GM18508 (cell line): ENCODE results near the gene GPR146.
"Not testable (repeated sequence)": the region's sequence is repeated elsewhere in the genome, so short reads cannot be mapped to it uniquely, and the experiment has no call there.

Experiments used
- ATAC-seq: cut with Tn5 transposase; IDR thresholded peaks from one replicate; pipeline ENCODE4 v1.9.1; 2021; ENCODE audit warnings: moderate number of reproducible peaks; ENCODE audit not compliant: insufficient read depth, unreplicated experiment

Gene GPR146

DNA sequence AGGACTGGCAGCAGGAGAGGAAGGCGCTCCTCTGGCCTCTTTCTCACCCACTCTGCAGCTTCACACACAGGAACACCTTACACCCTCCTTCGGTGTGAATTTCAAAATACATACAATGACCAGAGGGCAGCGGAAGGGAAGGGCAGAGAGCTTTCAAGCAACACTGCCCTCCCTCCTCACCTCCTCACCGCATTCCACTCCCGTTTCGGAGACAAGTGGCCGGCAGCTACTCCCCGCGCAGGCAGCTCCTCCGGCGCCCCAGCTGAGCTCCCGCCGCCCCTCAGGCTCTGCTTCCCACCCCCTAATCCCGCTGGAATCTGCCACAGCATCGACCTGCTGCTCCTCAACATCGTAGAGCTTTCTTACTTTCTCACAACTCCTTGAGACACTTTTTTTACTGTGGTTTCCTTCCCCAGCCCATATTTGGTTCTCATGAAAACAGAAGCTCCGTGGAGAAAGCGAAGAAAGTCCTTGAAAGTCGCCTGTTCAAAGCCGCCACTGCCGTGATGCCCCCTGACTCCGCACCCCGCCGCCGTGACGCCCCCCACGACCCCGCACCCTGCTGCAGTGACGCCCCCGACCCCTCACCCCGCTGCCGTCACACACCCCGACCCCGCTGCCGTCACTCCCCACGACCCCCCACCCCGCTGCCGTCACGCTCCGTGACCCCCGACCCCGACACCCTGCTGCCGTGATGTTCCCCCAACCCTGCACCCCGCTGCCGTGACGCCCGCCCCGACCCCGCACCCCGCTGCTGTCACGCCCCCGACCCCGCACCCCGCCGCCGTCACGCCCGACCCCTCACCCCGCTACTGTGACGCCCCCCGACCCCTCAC is 29.0 kb downstream of the GPR146 start:
- ATAC-seq = no peak

DNA sequence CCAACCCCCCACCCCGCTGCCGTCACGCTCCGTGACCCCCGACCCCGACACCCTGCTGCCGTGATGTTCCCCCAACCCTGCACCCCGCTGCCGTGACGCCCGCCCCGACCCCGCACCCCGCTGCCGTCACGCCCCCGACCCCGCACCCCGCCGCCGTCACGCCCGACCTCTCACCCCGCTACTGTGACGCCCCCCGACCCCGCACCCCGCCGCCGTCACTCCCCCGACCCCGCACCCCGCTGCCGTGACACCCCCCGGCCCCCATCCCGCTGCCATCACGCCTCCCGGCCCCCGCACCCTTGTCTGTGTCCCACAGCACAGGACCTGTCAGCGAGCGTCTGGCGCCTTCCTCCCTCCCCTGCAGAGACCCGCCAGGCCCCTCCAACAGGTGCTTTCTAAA is 29.7 kb downstream of the GPR146 start:
- not testable (repeated sequence) for ATAC-seq

DNA sequence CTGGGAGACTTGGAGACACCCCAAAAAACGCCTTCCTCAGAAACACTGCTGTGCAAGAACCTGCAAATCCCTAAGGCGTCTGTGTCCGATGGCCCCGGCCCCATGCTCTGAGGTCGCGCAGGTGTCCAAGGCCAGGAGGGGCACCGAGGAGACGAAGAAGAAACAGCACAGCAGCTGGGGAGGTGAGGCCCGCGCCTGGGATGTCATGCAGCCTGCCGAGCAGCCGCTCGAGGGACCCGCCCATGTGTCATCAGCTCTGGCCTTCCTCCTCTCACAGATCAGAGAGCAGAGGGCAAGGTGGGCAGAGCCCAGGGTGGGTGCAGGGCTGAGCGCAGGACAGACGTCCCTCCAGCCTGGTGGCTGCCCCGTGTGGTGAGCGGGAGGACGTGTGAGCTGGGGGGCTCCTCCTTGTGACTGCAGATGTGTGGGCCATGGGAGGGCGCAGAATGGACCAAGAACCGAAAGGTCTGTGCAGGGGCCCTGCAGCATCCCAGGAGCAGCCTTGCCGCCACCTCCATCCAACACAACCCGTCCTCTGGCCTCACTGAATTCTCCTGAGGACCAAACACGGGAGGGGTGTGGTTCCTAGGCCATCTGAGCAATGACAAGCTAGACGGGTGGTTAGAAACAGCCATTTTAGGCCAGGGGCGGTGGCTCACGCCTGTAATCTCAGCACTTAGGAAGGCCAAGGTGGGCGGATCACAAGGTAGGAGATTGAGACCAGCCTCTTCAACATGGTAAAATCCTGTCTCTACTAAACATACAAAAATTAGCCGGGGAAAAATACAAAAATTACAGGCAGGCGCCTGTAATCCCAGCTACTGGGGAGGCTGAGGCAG is 30.5 kb downstream of the GPR146 start:
- no peak for ATAC-seq

DNA sequence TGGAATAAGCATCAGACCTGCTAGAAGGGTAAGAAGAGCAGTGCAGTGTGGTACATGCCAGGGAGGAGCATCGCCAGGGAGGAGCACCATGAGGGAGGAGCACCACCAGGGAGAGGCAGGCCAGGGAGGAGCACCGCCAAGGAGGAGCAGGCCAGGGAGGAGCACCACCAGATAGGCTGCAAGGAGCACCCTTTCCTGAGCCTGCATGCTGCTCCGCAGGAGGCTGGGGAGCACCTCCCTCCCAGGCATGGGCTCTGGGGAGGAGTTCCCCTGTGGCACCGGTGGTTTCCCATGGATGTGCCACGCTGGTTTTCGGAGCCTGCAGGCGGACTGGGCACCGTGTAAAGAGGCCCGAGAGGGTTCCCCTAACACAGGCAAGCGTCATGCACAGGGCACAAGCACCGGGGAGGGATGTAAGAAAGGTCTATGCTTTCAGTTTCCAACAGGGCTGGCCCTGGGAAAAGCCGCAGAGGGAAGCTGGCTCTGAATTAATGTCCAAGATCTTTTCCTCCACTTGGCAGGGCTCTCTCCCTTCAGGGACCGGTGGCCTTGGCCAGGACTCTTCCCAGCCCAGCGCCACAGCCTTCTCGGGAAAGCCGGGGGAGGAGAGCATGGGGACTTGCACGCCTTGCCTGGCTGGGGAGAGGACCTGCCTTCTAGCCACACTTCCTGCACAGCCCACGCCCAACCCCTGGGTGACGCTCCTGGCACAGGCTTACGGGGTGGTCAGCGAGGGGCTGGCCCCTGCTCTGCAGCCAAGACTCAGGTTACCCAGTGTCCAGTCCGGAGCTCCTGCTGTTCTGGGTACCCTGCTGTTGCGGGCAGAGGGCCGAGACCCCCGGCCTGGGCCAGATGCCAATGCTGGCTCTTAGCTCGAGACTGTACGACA is 32.1 kb downstream of the GPR146 start:
- ATAC-seq = no peak

DNA sequence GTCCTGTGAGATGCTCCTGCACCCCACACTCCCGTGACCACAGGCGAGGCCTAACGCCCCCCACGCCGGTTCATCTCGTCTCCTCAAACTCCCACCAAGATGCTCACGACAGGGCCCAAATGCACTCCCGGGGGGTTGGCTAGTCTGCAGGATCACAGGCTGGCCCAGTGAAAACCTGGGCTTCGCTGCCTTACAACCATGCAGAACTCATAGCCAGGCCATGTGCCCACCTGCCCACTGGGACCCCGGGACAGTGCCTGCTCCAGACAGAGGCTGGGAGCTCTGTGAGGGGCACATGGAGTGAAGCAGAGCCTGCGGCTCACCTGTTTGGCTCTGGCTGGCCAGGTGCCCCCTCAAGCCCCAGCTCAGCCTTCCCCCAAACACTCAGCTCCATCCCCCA is 34.2 kb downstream of the GPR146 start:
- ATAC-seq = no peak

DNA sequence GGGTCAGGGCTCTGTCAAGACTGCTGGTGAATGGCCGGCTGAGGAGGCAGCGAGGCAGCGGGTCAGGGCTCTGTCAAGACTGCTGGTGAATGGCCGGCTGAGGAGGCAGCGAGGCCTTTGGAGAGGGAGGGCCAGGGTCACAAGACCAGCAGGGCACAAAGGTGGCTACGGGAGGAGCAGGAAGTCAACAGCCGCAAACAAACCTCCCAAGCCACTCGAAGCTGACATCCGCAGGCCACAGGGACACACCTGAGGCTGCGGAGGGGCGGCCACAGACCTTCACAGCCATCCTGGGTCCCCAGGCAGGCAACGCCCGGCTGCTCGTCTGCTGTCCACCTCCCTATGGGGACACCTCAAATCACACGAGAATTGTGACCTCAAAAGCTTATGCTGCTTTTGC is 34.6 kb downstream of the GPR146 start:
- no peak for ATAC-seq

DNA sequence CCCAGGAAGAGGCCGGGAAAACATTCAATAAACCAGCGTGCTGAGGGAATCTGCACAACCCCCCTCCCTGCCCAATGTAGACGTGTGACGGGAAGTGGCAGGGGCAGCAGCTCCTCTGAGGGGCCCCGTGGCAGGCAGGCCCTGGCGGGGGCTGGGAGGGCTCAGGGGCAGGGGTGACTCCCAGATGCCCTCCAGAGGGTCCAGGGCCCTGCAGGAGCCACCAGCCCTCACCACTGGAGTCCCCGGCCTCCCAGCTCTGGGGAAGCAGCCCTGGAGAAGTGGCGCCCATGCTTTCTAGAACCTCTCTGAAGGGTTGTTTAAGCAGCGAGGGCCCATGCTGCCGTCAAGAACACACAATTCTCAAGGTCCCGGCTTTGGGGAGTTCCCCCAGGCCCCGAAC is 35.2 kb downstream of the GPR146 start:
- no peak for ATAC-seq

DNA sequence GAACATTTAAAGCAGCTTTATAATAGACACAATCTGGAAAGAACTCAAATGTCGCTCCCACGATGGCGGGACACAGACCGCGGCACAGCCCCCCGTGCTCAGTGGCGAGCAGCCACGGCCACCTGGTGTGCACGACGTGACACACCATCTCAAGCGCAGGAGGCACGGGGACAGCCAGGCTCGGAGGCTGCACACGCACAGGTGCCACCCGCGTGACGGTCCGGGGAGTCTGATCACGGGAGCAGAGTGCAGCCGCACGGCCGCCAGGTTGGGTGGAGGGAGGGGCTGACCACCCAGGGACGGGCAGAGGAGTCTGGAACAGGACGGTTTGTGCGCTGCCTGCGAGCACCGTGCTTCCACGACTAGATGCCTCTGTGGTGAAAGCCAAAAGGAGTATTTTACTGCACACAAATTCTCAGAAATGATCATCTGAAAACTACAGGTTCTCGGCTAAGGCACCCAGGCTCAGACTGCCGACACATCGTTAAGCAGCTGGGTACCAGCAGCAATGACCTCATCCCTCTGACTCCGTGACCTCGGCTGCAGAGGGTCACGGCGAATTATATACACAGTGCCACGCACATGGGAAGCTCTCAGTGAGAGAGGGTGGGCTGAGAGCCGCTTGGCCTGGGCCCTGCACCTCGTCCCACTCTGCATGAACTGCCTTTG is 36.0 kb downstream of the GPR146 start:
- ATAC-seq = no peak

DNA sequence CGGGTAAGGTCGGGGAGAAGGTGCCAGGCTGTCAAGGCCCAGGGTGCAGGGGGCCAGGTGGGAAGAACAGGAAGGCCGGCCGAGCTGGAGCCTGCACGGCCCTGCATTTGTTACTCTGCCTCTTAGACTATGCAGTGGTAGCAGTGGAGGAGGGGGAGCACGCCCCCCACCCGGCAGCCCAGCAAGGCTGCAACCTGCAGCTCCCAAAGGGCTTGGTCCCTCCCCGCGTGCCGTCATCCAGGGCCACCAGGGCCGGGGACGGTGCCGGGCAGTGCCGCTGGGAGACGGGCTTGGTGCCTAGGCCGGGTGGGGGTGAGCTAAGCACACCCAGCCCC is 36.5 kb downstream of the GPR146 start:
- ATAC-seq = no peak

DNA sequence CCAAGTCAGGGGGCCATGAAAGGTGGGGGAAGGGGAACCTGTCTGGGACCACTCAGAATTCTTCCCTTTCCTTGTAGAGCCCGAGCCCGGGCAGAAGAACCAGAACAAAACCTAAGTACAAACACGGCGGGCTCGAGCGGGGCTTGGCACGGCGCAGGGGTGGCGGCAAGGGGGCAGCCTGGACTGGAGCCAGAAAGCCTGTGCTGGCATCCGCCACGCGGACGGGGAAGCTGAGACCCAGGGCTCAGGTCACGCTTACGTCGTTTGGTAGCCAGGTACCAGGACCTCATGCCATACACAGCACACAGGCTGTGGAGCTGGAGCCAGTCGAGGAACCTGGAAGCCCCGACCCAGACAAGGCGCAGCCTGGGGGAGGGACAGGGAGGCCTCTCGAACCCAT is 37.0 kb downstream of the GPR146 start:
- ATAC-seq = no peak

DNA sequence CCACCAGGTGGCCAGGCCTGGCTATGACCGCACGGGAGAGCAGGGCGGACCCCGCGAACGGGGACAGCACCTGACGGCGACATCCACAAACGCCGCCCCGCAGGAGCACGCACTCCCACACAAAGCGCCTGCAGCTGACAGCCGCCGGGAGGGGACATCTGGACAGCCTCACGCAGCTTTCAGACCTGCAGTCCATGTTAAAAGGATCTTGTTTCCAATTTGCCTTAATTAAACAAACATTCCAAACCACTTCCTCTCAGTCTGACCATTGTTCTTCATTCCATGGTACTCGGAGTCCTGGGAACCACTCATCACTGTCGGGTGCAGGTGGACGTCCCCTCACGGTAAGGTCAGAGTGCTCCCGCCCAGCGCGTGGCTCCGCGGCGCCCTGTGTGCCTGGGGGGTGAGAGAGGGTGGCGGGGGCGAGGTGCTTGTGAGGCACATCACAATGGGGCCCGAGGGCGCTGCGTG is 37.6 kb downstream of the GPR146 start:
- ATAC-seq = no peak

DNA sequence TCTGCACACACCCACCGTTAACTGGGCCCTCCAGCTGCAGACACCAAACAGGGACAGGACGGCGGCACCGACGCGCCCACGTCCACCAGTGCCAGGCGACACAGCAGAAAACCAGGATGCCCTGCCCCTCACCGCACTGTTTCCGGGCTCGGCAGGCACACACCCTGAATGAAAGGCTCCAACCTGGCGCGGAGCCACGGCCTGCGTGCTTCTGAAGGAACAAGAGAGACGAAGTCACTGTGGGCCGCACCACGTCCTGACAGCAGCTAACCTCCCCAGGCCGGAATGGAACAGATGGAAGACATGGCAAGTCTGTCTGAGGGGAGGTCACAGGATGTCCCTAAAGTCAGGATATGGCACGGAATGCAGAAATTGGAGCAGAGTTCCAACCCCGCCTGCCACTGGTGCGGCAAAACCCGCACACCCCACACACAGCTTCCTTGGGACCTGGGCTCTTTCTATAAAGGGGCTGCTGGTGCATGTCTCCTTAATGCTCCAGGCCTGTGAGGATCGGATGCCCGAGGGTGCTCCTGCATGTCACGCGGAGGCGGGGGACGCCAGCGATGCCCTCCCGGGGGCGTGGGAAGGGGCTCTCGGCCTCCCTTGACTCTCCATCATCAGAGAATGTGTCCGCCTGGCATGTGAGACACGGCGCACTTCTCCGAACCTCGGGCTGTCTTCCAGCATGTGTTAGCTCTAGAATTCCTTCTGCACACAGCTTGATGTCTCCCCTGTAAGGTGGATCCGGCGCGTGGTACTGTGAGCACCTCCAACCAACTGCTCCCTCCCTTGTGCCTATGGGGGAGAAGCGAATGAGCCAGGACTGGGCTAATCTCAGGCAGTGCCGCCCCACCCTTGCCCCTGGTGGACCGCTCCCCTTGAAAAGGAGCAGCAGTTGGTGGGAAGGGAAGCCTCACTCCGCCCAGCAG is 39.6 kb downstream of the GPR146 start:
- no peak for ATAC-seq

DNA sequence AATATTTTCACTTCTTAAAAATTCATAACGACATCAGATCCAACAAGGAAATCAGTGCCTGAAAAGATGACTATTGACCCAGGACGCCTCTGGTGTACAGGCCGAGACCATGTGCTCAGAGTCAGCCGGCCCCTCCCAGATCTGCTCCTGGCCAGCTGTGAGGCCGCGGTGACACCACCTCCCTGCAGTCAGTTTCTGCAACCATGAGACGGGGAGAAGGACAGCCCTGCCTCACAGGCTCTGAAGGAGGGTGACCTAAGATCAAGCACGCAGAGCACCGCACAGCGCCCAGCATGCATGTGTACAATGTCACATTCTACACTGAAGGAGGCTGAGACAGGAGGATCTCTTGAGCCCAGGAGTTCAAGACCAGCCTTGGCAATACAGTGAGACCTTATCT is 40.9 kb downstream of the GPR146 start:
- no peak for ATAC-seq

DNA sequence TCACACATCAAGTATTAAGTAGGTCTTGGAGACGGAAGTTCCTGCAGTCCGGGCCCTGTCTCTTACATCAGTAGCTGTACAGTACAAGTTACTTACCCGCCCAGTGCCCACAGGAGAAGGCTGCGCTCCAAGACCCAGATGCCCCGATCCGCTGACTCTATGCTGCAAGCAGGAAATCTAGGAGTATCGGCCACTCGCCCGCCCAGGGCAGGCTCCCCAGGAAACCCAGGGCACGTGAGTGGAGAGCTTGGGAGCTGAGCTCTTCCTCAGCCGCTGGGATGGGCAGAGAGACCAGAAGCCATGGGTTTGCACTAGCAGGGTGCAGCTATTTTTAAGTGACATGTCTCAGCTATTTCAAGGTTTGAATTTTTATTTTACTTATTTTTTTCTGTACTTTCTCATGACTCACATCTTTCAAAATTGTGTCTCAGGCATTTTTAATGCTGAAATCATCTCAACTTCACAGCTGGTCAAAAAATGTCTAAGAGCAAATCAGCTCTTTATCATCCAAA is 41.6 kb downstream of the GPR146 start:
- ATAC-seq = no peak

DNA sequence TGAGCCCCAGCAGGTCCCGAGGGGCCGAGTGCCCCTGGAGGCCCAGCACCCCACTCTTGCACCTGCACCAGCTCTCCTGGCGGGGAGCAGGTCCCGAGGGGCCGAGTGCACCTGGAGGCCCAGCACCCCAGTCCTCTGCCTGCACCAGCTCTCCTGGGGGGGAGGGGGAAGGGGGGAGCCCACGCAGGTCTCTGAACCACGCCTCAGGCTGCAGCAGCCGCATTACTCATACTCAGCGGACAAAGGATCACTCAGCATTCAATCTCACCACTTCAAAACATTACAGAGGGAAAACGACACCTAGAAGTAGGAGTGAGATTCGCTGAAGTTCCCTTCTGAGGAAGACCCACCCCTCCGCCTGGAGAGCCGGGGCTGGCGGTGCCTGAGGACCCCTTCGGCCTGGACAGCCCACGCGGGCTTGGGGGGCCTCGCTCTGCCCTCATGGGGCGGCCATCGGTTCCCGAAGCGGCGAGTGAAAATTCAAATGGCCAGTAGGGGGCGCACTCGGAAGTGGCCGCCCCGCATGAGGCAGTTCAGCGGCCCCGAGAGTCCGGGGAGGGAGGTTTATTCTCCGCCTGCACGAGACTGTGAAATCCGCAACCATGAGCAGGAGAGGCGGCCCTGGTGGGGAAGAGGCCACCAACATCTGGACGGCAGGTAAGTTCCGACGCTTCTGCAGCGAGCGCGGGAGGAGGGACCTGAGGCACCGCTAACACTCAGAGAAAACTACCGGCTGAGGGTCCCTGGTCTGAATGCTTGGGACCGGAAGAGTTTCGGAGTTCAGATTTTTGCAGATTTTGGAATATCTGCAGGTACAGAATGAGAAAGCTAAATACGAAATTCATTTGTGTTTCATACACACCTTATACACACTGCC is 42.5 kb downstream of the GPR146 start:
- ATAC-seq = no peak

DNA sequence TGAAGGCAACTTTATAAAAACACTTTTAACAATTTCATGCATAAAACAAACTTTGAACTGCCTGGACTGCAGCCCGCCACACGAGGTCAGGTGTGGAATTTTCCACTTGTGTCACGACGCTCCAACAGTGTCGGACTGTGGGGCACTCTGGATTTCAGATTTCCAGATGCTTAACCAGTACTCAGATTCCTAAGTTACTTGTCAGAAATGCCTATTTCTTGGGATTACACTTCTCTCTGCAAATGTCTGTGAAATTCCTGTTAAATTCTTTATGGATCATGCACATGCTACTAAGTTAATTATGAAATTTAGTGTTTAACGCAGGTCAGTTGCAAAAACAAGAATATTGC is 43.1 kb downstream of the GPR146 start:
- no peak for ATAC-seq

DNA sequence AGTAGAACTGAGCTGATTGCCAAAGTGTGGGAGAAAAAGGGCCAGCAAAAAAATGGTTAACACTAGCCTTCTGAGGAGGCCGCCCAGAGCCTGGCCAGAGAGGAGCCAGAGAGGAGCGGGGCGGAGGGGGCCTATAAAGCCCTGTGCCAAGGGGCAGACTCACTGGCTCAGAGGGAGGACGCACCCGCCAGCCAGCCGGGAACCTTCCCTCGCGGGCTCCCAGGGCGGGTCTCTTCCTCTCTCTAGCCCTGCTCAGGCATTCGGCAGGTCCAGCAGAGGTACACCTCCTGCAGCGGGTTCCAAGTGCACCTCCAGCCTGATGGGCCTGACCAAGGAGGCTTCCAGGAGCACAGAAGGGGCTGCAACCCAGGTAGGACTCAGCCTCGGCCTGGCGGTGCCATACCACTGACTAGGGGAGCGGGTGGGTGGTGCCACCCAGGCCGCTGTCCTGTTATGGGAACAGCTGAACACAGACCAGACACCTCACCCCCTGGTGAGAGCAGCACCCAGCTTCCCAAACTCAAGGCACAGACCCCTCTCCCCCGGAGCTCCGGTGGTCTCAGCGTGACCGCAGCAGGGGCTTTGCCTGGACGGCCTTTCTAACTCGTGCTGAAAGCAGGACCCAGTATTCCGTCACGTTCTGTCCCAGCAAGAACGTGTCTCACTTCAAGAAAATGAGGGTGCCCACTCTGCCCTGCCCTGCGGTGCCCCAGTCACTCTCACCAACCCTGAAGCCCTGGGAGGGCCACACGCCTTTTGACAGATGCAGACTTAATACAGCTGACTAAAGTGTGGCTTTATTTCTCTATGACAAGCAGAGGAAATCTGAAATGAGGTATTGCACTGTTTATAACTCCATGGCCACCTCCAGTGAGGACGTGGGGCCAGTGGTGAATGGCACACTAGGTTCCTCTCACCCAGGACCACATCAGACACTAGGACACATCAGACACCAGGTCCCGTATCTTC is 43.9 kb downstream of the GPR146 start, which contains the start of gene GPER1:
TSS of gene GPER1 (plus strand) at position 162 of the 969 bp plus-strand sequence. CDS start 3,616 bp downstream, outside the sequence.
- no peak for ATAC-seq
